PFSK-1 (cell line): ENCODE results near the gene PTS.

Source experiments
- FOXP2 ChIP-seq: optimal IDR thresholded peaks from 2 replicates; pipeline ENCODE3; 2011; ENCODE audit warnings: borderline replicate concordance, control low read depth, inconsistent platforms; ENCODE audit not compliant: insufficient read depth; ENCODE audit errors: extremely low read length, extremely low read depth
- POLR2AphosphoS5 ChIP-seq: IDR thresholded peaks from 2 replicates; pipeline ENCODE4 v1.6.1; 2012; ENCODE audit warnings: low read depth, mild to moderate bottlenecking, control low read depth, low read length, moderate library complexity
- SIN3A ChIP-seq: IDR thresholded peaks from 2 replicates; pipeline ENCODE4 v1.6.1; 2012; ENCODE audit warnings: mild to moderate bottlenecking, low read length, moderate library complexity, borderline replicate concordance; ENCODE audit not compliant: insufficient read depth
- TAF1 ChIP-seq: IDR thresholded peaks from 2 replicates; pipeline ENCODE4 v1.6.1; 2012; ENCODE audit warnings: low read length, control low read depth, borderline replicate concordance; ENCODE audit not compliant: insufficient read depth
- TF ChIP-seq, protein P1 (sequence below), 2 experiments: IDR thresholded peaks; 2 replicates each; pipeline versions ENCODE4 v1.6.1 to v1.8.0; 2011 to 2012; ENCODE audit warnings: low read depth in 2 of 2, low read length in 2 of 2, control low read depth in 1 of 2, inconsistent platforms in 1 of 2, mild to moderate bottlenecking in 1 of 2, moderate library complexity in 1 of 2; ENCODE audit not compliant: insufficient read depth in 1 of 2

- TF ChIP-seq POLR2AphosphoS5 (no peak), TAF1 (no peak), SIN3A (no peak), FOXP2 (no peak)
- TF ChIP-seq, protein P1, sequence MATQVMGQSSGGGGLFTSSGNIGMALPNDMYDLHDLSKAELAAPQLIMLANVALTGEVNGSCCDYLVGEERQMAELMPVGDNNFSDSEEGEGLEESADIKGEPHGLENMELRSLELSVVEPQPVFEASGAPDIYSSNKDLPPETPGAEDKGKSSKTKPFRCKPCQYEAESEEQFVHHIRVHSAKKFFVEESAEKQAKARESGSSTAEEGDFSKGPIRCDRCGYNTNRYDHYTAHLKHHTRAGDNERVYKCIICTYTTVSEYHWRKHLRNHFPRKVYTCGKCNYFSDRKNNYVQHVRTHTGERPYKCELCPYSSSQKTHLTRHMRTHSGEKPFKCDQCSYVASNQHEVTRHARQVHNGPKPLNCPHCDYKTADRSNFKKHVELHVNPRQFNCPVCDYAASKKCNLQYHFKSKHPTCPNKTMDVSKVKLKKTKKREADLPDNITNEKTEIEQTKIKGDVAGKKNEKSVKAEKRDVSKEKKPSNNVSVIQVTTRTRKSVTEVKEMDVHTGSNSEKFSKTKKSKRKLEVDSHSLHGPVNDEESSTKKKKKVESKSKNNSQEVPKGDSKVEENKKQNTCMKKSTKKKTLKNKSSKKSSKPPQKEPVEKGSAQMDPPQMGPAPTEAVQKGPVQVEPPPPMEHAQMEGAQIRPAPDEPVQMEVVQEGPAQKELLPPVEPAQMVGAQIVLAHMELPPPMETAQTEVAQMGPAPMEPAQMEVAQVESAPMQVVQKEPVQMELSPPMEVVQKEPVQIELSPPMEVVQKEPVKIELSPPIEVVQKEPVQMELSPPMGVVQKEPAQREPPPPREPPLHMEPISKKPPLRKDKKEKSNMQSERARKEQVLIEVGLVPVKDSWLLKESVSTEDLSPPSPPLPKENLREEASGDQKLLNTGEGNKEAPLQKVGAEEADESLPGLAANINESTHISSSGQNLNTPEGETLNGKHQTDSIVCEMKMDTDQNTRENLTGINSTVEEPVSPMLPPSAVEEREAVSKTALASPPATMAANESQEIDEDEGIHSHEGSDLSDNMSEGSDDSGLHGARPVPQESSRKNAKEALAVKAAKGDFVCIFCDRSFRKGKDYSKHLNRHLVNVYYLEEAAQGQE (IDR thresholded peaks at IDR 0.05; ENCODE audit: insufficient read depth in 1 of 2, low read depth in 2 of 2, low read length in 2 of 2), result no peak
These were observed 34.3 kb downstream of the PTS start, which contains the start of gene PLET1 for GRCh38 chr11:112260490-112260889.
